ENCODE results near the gene AJAP1. TPM values are rescaled to one million over a fixed set of nuclear protein-coding genes. Genes with fewer than 3 reads are reported as not detected.

AJAP1 gene
- total and polyA plus RNA-seq, 2 donors (not counting 1 experiment from before 2014, with no cell fraction given), result 0.01 TPM; not detected in 1

GRCh38 chr1:4734219-4734618 lies 79.8 kb downstream of the AJAP1 start:
- H3K9me3 ChIP-seq (ENCODE audit: control insufficient read depth, insufficient read depth, low read depth, low read length), result no peaks in the 10 kb centered on the region
- no peaks in the 10 kb centered on the region for H3K27me3 ChIP-seq (ENCODE audit: control insufficient read depth, insufficient read depth, low read length)
- no peak overlapping the region for H3K4me2 ChIP-seq (ENCODE audit: extremely low read depth, insufficient read depth, low read length)
- H3K4me1 ChIP-seq (ENCODE audit: control insufficient read depth, extremely low read depth, insufficient read depth, low read length), result no peaks in the 10 kb centered on the region
- H2AFZ ChIP-seq (ENCODE audit: low read length), result no peak overlapping the region
- no peaks in the 10 kb centered on the region for H3K36me3 ChIP-seq (ENCODE audit: control insufficient read depth, insufficient read depth, low read length)
- H3K4me3 ChIP-seq (replicated peaks in 1 of 4; ENCODE audit: control extremely low read depth in 1 of 4, insufficient read depth in 1 of 4, low read depth in 3 of 4, low read length in 4 of 4), result no peak overlapping the region
- no peak overlapping the region for H3K27ac ChIP-seq (ENCODE audit: insufficient read depth, low read length)
- H3K79me2 ChIP-seq (ENCODE audit: control insufficient read depth, insufficient read depth, low read length), result no peaks in the 10 kb centered on the region
- H3K9ac ChIP-seq (ENCODE audit: insufficient read depth, low read length), result no peak overlapping the region
- no peaks in the 10 kb centered on the region for H4K20me1 ChIP-seq (ENCODE audit: control insufficient read depth, extremely low read depth, insufficient read depth, low read length)
- DNase-seq (ENCODE audit: low read depth in 2 of 2), result no peak
- TF ChIP-seq, protein P1, sequence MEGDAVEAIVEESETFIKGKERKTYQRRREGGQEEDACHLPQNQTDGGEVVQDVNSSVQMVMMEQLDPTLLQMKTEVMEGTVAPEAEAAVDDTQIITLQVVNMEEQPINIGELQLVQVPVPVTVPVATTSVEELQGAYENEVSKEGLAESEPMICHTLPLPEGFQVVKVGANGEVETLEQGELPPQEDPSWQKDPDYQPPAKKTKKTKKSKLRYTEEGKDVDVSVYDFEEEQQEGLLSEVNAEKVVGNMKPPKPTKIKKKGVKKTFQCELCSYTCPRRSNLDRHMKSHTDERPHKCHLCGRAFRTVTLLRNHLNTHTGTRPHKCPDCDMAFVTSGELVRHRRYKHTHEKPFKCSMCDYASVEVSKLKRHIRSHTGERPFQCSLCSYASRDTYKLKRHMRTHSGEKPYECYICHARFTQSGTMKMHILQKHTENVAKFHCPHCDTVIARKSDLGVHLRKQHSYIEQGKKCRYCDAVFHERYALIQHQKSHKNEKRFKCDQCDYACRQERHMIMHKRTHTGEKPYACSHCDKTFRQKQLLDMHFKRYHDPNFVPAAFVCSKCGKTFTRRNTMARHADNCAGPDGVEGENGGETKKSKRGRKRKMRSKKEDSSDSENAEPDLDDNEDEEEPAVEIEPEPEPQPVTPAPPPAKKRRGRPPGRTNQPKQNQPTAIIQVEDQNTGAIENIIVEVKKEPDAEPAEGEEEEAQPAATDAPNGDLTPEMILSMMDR (conservative IDR thresholded peaks at IDR 0.05 in 1 of 2, IDR thresholded peaks at IDR 0.05 in 1 of 2; ENCODE audit: low read depth in 1 of 2, low read length in 2 of 2), result no peak
- no peak for TF ChIP-seq EZH2 (IDR thresholded peaks at IDR 0.05; ENCODE audit: low read length, missing control alignments)

DNA sequence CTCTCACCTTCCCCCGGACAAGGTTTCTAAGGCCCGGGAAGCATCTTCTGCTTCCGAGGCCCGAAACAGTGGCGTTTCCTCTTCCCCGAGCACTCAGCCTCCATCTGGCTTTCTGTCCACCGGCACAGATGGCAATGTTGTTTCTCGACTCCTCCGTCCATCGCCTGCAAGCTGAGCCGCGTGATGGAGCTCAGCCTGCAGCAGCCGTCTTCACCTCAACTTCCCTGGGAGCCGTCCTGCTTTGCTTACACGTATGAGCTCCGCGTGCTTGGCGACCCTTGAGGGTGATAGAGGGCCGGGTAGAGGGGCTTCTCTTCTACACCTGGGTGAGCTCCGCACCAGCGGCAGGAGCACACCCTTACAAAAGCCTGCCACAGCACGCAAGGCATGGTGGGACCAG lies 80.4 kb downstream of the AJAP1 start:
- no peaks in the 10 kb centered on the region for H3K27me3 ChIP-seq (ENCODE audit: control insufficient read depth, insufficient read depth, low read length)
- no peaks in the 10 kb centered on the region for H3K4me1 ChIP-seq (ENCODE audit: control insufficient read depth, extremely low read depth, insufficient read depth, low read length)
- no peaks in the 10 kb centered on the region for H3K9me3 ChIP-seq (ENCODE audit: control insufficient read depth, insufficient read depth, low read depth, low read length)
- DNase-seq (ENCODE audit: low read depth in 2 of 2), result no peak
- no peak for TF ChIP-seq EZH2 (IDR thresholded peaks at IDR 0.05; ENCODE audit: low read length, missing control alignments)
- TF ChIP-seq, protein P1 (conservative IDR thresholded peaks at IDR 0.05 in 1 of 2, IDR thresholded peaks at IDR 0.05 in 1 of 2; ENCODE audit: low read depth in 1 of 2, low read length in 2 of 2), result no peak
- H3K27ac ChIP-seq (ENCODE audit: insufficient read depth, low read length), result no peak overlapping the region
- no peaks in the 10 kb centered on the region for H4K20me1 ChIP-seq (ENCODE audit: control insufficient read depth, extremely low read depth, insufficient read depth, low read length)
- H3K79me2 ChIP-seq (ENCODE audit: control insufficient read depth, insufficient read depth, low read length), result no peaks in the 10 kb centered on the region
- H3K36me3 ChIP-seq (ENCODE audit: control insufficient read depth, insufficient read depth, low read length), result no peaks in the 10 kb centered on the region
- H3K4me2 ChIP-seq (ENCODE audit: extremely low read depth, insufficient read depth, low read length), result no peak overlapping the region
- H3K4me3 ChIP-seq (replicated peaks in 1 of 4; ENCODE audit: control extremely low read depth in 1 of 4, insufficient read depth in 1 of 4, low read depth in 3 of 4, low read length in 4 of 4), result no peak overlapping the region
- H3K9ac ChIP-seq (ENCODE audit: insufficient read depth, low read length), result no peak overlapping the region
- H2AFZ ChIP-seq (ENCODE audit: low read length), result no peak overlapping the region

- H2AFZ ChIP-seq (ENCODE audit: low read length), result no peak overlapping the region
- H3K4me2 ChIP-seq (ENCODE audit: extremely low read depth, insufficient read depth, low read length), result no peak overlapping the region
- no peak overlapping the region for H3K27ac ChIP-seq (ENCODE audit: insufficient read depth, low read length)
- TF ChIP-seq, protein P1 (conservative IDR thresholded peaks at IDR 0.05 in 1 of 2, IDR thresholded peaks at IDR 0.05 in 1 of 2; ENCODE audit: low read depth in 1 of 2, low read length in 2 of 2), result no peak
- TF ChIP-seq EZH2 (IDR thresholded peaks at IDR 0.05; ENCODE audit: low read length, missing control alignments), result no peak
- H3K27me3 ChIP-seq (ENCODE audit: control insufficient read depth, insufficient read depth, low read length), result no peaks in the 10 kb centered on the region
- H3K9me3 ChIP-seq (ENCODE audit: control insufficient read depth, insufficient read depth, low read depth, low read length), result no peaks in the 10 kb centered on the region
- no peak overlapping the region for H3K4me3 ChIP-seq (replicated peaks in 1 of 4; ENCODE audit: control extremely low read depth in 1 of 4, insufficient read depth in 1 of 4, low read depth in 3 of 4, low read length in 4 of 4)
- DNase-seq (ENCODE audit: low read depth in 2 of 2), result no peak
- H4K20me1 ChIP-seq (ENCODE audit: control insufficient read depth, extremely low read depth, insufficient read depth, low read length), result no peaks in the 10 kb centered on the region
- H3K9ac ChIP-seq (ENCODE audit: insufficient read depth, low read length), result no peak overlapping the region
- no peaks in the 10 kb centered on the region for H3K4me1 ChIP-seq (ENCODE audit: control insufficient read depth, extremely low read depth, insufficient read depth, low read length)
- no peaks in the 10 kb centered on the region for H3K79me2 ChIP-seq (ENCODE audit: control insufficient read depth, insufficient read depth, low read length)
- no peaks in the 10 kb centered on the region for H3K36me3 ChIP-seq (ENCODE audit: control insufficient read depth, insufficient read depth, low read length)
Measured at GRCh38 chr1:4736254-4736653, 81.8 kb downstream of the AJAP1 start.

Measured in fibroblast of lung (primary cell).